Amniotic stem cell (primary cell): Measurements from ENCODE around the gene TMEM271.

ENCODE experiments used
- DNase-seq: peaks from one replicate; lab custom pipeline; 2025; lab: John Stamatoyannopoulos, UW

The TMEM271 gene

GRCh38 chr4:576245-576821, at the start of gene TMEM271:
Gene TMEM271 (minus strand): TSS chr4:576295. CDS start chr4:576062, 233 bp downstream.
- no peak for DNase-seq

GRCh38 chr4:625631-626161, 49.6 kb upstream of the TMEM271 start:
- DNase-seq = no peak

GRCh38 chr4:624705-625590, 48.9 kb upstream of the TMEM271 start, which contains the start of gene PDE6B:
Gene PDE6B (plus strand): TSS chr4:625573. CDS start chr4:625627, 54 bp downstream.
- DNase-seq = no peak

- no peak for DNase-seq
Observed at GRCh38 chr4:623914-624566, 47.9 kb upstream of the TMEM271 start.

- no peak for DNase-seq
Observed at GRCh38 chr4:622996-623913, 47.2 kb upstream of the TMEM271 start.

GRCh38 chr4:622071-622995, 46.2 kb upstream of the TMEM271 start:
- DNase-seq = no peak

- DNase-seq = no peak
Observed at GRCh38 chr4:621296-622070, 45.4 kb upstream of the TMEM271 start.

- DNase-seq = no peak
Observed at GRCh38 chr4:620851-621261, 44.8 kb upstream of the TMEM271 start.

- DNase-seq = no peak
Observed at GRCh38 chr4:620201-620600, 44.1 kb upstream of the TMEM271 start.

GRCh38 chr4:617644-618641, 41.8 kb upstream of the TMEM271 start:
- DNase-seq = no peak

GRCh38 chr4:616911-617643, 41.0 kb upstream of the TMEM271 start:
- DNase-seq = no peak

- DNase-seq = no peak
Observed at GRCh38 chr4:616091-616490, 40.0 kb upstream of the TMEM271 start.

- DNase-seq = no peak
Observed at GRCh38 chr4:613126-613525, 37.0 kb upstream of the TMEM271 start.

- DNase-seq = no peak
Observed at GRCh38 chr4:612749-613125, 36.6 kb upstream of the TMEM271 start.

- no peak for DNase-seq
Observed at GRCh38 chr4:612052-612748, 36.1 kb upstream of the TMEM271 start.

- peak; percentile 24 for DNase-seq
Observed at GRCh38 chr4:610411-611261, 34.5 kb upstream of the TMEM271 start.
